HG03469 (cell line): ENCODE data around the gene CDC37.
A peak's percentile ranks its signal among the peaks of the same experiment; 100 is the strongest.
"Not testable (repeated sequence)": the region's sequence is repeated elsewhere in the genome, so short reads cannot be mapped to it uniquely, and the experiment has no call there.

Experiments
- ATAC-seq: cut with Tn5 transposase; IDR thresholded peaks from one replicate; pipeline ENCODE4 v1.9.1; 2021; ENCODE audit warnings: mild to moderate bottlenecking, moderate library complexity, moderate number of reproducible peaks; ENCODE audit not compliant: unreplicated experiment

CDC37 gene

GRCh38 chr19:10398819-10399218 is 4.5 kb downstream of the CDC37 start:
- ATAC-seq, result no peak

- no peak for ATAC-seq
Observed at GRCh38 chr19:10395917-10396316, 7.4 kb downstream of the CDC37 start.

GRCh38 chr19:10395436-10395835 is 7.9 kb downstream of the CDC37 start:
- ATAC-seq, result no peak

- no peak for ATAC-seq
Observed at GRCh38 chr19:10395003-10395402, 8.3 kb downstream of the CDC37 start.

GRCh38 chr19:10393137-10393536 is 10.2 kb downstream of the CDC37 start:
- no peak for ATAC-seq

- ATAC-seq, result no peak
Observed at GRCh38 chr19:10392120-10392519, 11.2 kb downstream of the CDC37 start.

- no peak for ATAC-seq
Observed at GRCh38 chr19:10390652-10391286, 12.6 kb downstream of the CDC37 start.

- no peak for ATAC-seq
Observed at GRCh38 chr19:10389863-10390262, 13.5 kb downstream of the CDC37 start.

- ATAC-seq, result no peak
Observed at GRCh38 chr19:10388957-10389356, 14.4 kb downstream of the CDC37 start.

- ATAC-seq, result no peak
Observed at GRCh38 chr19:10384580-10384979, 18.8 kb downstream of the CDC37 start.

GRCh38 chr19:10383223-10383499 is 20.2 kb downstream of the CDC37 start:
- ATAC-seq, result not testable (repeated sequence)

- ATAC-seq, result peak; percentile 80
Observed at GRCh38 chr19:10380313-10381102, 22.8 kb downstream of the CDC37 start, which contains the start of gene TYK2. TYK2 (minus strand) TSS chr19:10380572; CDS start chr19:10378406, 2,166 bp downstream.

- ATAC-seq, result no peak
Observed at GRCh38 chr19:10379880-10380312, 23.4 kb downstream of the CDC37 start.

- ATAC-seq, result no peak
Observed at GRCh38 chr19:10378124-10378523, 25.2 kb downstream of the CDC37 start.

- ATAC-seq, result not testable (repeated sequence)
Observed at GRCh38 chr19:10377140-10377640, 26.2 kb downstream of the CDC37 start.

GRCh38 chr19:10374931-10375330 is 28.4 kb downstream of the CDC37 start:
- ATAC-seq, result no peak

- ATAC-seq, result no peak
Observed at GRCh38 chr19:10372690-10373089, 30.7 kb downstream of the CDC37 start.

- ATAC-seq, result no peak
Observed at GRCh38 chr19:10368101-10368803, 35.1 kb downstream of the CDC37 start.

GRCh38 chr19:10366950-10367512 is 36.3 kb downstream of the CDC37 start:
- not testable (repeated sequence) for ATAC-seq

GRCh38 chr19:10365518-10365917 is 37.8 kb downstream of the CDC37 start:
- no peak for ATAC-seq

- no peak for ATAC-seq
Observed at GRCh38 chr19:10364644-10365043, 38.7 kb downstream of the CDC37 start.
